ENCODE measurements around the gene FKBP7.

DNA sequence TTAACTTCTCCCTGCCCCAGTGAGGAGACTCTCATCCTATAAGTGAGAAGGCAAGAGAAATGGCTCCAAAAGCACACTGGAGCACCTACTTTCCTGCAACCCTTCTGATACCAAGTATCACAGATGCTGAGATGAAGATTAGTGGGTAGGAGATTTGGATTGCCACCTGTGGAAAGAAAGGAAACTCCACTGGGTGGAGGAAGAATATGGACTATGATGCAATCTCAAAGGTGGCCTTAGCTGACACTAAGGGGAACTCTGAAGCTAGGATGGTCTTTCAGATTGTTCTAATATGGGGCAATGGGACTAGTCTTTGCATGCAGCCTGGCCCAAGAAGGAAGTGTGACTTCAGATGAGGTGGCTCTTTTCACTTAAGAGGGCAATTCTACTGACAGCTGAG, 49.1 kb downstream of the FKBP7 start:
- TF ChIP-seq, protein P1, sequence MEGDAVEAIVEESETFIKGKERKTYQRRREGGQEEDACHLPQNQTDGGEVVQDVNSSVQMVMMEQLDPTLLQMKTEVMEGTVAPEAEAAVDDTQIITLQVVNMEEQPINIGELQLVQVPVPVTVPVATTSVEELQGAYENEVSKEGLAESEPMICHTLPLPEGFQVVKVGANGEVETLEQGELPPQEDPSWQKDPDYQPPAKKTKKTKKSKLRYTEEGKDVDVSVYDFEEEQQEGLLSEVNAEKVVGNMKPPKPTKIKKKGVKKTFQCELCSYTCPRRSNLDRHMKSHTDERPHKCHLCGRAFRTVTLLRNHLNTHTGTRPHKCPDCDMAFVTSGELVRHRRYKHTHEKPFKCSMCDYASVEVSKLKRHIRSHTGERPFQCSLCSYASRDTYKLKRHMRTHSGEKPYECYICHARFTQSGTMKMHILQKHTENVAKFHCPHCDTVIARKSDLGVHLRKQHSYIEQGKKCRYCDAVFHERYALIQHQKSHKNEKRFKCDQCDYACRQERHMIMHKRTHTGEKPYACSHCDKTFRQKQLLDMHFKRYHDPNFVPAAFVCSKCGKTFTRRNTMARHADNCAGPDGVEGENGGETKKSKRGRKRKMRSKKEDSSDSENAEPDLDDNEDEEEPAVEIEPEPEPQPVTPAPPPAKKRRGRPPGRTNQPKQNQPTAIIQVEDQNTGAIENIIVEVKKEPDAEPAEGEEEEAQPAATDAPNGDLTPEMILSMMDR (IDR thresholded peaks at IDR 0.05): no peak
- TF ChIP-seq POLR2AphosphoS5 (IDR thresholded peaks at IDR 0.05): no peak
- TF ChIP-seq POLR2A (IDR thresholded peaks at IDR 0.05): no peak
- TF ChIP-seq EP300 (IDR thresholded peaks at IDR 0.05): no peak
